Brain pericyte (primary cell): ENCODE results near the gene SUN5.

Experiments
- DNase-seq: peaks from one replicate; pipeline ENCODE4 v3.0.0-alpha.2; 2012; ENCODE audit warnings: low read depth, low spot score

Gene SUN5

DNA sequence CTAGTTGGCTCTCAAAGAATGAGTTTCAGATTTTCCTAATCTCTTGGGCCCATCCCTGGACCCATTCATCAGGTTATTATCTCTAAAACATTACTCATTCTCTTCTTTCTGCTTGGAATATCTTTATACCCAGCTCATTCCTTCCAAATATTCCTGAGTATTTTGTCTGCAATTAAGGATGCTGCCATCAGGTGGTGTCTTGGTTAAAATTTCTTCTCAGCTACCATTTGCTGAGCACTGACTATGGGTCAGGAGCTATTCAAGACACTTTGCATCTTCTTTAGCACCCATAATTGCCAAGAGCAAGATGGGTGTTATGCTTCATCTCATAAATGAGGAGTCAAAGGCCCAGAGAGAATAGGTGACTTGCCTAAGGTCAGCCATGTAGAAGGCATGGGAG, 8.4 kb downstream of the SUN5 start:
- DNase-seq = no peak

DNA sequence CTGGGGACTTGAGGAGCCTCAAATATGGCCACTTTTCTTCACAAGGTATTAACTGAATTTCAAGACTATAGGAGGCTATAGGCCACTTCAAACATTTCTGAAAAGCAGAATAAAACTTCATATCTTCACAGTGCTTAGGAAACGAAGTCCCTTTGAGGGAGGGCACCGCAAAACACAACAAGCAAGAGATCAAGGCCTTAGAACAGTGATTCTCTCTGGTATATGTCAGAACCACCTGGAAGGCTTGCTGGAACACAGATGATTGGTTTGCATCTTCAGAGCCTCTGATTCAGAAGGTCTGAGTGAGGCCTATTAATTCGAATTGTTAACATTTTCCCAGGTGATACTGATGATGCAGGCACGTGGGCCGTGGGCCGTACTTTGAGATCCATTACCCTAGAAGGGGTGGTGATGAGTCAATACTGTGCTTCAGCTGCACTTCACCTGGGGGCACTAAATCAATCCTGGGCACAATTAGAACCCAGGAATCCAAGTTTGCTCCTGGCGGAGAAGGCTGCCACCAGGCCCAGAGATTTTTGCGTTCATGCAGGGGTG, 10.7 kb downstream of the SUN5 start:
- no peak for DNase-seq

DNA sequence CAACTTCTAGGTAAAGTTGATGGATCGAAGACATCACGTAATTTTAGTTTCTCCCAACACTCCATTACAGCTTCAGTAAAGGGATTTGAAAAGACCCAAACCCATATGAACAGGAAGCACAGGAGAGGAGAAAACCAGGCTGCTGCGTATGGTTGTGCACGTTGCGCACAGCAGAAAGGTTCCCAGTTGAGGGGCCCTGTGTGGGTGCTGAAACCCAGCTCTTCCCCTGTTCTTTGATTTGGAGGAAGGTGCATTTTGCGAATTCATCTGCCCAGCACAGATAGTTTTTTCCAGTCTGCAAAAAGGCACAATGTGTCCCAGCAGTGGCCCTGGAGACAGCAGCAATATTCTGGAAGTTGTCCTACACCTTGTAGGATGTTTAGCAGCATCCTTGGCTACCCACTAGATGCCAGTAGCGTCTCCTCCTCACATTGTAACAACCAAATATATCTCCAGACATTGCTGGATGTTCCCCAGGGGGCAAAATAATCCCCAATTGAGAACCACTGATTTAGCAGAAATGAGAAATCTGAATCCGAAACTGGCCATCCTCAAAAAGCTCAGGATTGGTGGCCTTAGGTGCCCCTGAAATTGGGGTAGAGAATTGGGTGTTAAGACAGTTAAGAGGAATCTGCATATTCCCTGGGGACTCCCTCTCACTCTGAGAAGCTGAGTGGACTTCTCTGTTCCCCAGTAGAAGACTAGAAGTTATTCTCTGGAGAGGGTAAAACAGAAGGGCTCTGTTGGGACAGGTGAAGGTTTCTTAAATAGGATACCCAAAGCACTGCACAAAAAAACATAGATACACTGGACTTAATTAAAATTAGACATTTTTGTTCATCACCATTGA, 12.2 kb downstream of the SUN5 start:
- DNase-seq = no peak

DNA sequence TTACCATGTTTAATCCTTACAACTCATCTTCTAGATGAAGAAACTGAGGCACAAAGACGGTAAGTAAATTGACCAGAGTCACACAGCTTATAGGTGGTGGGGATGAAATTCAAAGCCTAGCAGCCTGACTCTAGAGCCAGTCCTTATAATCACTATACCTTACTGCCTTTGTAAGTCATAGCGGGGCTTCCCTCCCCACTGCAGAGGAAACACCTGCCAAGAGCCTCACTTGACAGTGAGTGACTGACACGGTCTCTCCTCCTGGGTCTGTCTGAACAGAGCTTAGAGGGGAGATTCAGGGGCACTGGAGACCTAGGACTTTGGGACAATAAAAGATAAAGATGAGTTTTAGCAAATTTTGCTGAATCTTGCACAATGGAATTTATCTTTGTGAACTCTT, 12.8 kb downstream of the SUN5 start:
- DNase-seq = no peak

DNA sequence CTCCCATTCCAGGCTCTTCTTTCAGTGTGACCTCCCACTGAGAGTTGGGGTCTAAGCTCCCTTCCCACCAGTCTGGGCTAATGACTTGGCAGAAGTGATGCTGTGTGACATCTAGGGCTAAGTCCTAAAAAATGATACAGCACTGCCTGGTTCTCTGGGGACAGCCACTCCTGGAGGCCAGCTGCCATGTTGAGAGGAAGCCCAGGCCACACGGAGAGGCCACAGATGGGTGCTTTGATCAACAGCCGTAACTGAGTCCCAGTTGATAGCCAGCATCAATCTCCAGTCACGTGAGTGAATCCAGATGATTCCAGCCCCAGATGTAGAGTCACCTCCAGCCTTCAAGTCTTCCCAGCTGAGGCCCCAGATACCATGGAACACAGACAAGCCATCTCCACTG, 13.8 kb downstream of the SUN5 start:
- DNase-seq = no peak

DNA sequence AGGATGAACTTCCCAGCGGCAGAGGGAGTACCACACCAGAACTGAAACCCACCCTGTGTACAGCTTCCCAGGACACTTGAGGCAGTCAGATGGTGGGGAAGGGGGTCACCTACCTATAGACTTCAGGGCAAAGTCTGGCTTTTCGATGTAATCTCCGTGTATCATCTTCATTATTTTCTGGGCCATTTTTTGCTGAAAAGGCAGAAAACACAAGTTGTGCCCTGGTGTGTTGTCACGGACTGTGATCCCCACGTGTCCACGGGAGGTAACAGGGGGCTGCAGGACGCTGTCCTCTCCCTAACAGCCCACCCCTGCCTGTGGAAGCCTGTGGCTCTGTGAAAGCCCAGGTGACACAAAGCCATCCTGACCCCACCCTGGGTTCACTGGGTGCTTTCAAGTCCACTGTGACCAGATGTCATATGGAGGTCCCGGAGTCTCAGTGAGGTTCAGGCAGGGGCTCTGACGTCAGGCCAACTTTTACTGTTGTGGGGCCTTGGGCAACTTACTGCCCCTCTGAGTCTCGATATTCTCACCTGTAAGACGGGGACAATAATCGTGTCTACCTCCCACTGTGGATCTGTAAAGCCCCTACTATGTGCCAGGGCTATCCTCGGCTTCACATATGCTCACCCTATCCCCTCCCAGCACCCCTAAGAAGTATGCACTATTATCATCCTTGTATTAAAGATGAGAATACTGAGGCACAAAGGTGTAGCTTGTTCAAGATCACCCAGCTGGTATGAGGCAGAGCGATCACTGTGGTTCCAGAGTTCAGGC, 14.5 kb downstream of the SUN5 start:
- no peak for DNase-seq

DNA sequence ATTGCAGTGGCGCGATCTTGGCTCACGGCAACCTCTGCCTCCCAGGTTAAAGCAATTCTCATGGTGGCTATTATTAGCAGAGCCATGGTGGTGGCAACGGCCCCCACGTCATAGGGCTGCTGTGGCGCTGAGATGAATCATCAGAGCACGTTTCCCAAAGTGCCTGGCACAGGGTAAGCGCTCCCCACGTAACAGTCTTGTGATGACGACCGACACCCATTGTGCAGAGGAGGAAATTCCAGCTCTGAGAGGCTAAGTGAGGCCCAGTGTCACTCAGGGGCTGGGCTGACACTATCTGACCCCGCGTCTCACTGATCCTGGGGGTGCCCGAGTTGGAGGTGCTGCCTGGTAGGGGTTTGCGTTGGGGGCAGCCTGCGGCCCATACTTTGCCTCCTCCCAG, 16.2 kb downstream of the SUN5 start:
- no peak for DNase-seq

DNA sequence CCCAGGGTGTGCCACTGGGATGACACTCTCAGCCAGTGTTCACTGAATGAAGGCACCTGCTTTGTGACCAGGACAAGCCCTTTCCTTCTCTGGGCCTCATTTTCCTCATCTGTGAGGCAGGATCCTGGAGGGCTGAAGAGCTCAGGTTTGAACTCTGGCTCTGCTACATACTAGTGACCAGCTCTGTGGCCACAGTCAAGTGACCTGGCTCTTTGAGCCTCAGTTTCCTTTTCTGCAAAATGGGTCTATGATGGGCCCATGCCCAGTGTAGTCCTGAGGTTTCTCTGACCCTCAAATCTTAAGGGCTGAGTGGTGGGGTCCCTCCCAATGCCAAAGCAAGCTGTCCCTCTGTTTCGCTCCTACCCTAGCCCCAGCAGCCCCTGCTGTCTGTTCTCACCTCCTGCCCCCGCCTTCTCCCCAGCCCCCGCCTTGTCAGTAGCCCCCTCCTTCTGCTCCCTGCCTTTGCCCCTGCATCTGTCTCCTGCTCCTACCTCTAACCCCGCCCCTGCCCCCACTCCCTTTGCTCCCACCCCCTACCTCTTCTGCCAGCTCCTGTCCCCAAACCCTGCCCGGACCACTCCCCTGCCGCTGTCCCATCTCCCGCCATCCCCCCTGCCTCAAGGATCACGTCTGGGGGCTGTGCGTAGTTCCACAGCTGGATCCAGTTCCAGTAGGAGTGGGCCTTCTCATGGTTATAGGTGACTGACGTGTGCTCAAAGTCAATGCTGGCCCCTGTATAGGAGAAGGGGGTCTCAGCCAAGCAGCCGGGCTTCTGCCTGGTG, 17.0 kb downstream of the SUN5 start:
- no peak for DNase-seq

DNA sequence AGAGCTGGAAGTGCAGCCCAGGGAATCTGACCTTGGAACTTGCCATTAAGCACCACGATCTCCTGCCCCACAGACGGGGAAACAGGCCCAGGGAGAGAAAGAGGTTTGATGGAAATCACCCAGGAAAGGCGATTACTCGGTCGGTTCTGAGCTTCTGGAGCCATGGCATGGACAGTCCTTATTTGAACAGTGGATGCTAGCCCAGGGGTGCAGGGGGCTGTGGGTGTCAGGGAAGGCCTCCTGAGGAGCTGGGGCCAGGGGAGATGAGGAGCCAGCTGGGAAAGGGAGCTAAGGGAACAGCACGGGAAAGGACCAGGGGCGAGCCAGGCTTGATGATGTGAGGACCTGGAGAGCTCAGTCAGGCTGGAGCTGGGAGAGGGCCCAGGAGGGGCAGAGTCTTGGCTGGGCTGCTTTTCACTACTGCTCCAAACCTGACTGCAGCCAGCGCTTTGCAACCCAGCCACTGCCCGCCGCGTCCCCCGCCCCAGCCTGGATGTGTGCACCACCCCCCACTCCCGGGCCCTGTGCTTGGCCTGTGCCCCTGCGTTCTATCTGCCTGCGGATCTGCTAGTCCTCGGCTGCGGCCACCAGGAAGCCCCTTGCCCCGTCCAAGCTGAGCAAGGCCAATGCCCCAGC, 17.8 kb downstream of the SUN5 start:
- DNase-seq = no peak

DNA sequence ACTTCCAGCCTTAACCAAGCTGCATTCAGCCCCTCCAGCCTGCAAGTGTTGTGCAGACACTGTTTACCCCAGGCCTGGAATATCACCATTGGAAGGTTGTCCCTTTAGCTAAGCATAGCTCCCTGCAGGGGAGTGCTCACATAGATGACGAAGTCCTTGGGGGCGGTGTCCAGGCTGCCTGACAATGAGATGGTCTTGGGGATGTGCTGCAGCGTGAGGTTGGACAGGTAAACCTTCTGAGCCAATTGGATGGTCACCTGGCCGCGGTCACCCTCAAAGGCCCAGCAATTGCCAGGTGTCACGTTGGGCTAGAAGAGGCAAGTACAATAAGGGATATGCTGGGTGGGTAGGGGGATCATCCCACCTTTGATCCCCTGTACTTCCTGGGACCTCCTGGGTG, 18.6 kb downstream of the SUN5 start:
- no peak for DNase-seq

DNA sequence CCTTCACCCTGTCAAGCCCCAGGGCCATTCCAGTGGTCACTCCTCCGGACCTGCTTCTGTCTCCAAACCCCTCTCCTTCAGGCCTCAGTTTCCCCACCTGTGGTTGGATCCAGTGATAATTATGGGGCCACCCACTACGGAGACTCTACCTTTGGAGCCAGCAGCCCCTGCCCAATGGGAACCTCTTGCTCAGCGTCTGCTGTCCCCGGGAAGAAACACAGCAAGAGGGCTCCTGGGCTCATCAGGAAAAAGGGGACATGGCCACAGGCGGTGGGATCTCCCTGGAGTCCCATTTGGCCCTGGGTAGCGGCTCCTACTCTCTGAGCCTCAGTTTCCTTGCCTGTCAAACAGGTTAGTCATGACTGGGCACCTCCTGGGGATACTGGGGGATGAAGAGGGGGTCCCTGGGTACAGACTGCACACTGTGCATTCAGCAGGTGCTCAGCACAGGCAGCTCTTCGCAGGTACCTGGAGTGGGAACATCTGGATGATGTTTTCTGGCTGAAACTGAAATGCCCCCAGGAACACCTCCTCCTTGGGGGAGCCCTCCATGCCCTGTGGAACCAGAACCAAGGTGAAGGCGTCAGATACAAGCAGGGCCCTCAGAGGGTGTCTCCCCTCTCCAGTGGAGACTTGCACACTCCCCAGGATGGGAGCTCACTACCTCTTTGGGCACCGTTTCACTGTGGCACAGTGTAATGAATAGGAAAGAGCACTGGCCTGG, 19.4 kb downstream of the SUN5 start:
- no peak for DNase-seq

DNA sequence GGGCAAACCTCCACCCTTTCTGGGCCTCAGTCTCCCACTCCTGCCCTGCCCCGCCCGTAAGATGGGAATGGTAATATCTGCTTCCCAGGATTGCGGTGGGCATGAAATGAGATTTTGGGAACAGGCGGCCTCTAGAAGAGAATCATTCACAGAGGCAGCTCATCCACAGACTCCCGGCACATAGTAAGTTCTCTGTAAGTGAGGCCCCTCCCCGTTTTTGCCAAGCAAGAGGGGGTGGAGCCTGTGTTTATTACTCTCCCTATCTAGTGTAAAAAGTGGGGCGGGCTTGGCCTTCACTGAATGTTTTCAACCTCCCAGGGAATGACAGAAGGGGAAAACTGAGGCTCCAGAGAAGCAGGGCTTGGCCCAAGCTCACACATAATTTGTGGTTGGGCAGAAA, 20.0 kb downstream of the SUN5 start:
- DNase-seq = no peak

DNA sequence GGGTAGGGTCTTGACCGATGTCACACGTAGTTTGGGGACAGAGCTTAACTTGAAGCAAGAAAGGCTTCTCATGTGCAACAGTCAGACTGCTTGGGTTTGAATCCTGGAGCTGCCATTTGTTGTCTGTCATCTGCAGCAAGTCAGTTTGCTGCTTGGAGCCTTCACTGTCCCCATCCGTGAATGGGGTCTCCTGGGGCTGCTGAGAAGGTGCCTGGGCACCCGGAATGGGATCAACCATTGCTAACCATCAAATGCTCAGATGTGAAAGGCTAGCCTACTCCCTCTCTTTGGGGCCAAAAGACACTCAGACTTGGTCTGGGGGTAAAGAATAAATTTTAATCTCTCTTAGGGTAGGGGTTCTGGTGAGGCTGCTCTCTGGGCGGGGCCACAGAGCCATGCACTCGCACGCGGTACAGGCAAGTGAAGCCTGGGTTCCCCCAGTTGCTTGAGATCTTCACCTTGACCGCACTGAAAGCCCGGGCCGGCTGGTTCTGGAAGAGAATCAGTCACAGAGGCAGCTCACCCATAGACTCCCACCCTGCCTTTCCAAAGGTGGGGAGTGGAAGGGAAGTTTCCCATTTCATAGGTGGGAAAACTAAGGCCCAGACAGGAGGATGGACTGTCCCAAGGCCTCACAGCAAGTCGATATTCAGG, 20.6 kb downstream of the SUN5 start:
- no peak for DNase-seq

DNA sequence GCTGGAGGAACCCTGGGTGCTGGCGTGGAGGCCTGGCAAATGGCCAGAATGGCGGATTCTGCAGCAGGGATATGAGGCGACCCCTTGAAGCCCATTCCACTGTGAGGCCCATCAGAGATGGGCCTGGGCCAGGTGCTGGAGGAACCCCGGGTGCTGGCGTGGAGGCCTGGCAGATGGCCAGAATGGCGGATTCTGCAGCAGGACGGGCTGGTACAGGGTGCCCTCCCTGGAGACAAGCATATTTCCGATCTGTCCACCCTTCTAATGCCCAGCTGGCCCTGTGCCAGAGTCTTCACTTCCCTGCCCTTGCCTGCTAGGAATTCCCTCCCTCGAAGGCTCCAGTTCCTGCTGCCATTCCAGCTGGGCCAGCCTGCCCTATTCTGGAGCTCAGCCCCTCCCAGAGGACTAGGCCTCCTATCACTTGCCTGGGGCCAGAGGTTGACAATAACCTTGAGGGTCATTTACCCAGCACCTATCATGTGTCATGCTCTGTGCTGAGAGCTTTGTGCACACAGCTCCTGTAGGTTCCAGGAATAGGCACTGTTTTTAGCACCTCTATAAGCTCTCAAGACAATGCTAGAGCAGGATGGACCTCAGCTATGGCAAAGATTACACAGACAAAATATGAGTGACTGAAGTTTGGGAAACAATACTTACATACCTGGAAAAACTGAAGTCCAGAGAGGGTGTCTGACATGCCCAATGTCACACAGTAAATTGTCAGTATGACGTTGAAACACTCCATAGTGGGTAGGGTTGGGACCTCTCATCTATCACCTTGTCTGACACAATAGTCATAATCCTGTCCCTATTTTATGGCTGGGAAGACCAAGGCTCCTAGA, 21.4 kb downstream of the SUN5 start:
- no peak for DNase-seq

DNA sequence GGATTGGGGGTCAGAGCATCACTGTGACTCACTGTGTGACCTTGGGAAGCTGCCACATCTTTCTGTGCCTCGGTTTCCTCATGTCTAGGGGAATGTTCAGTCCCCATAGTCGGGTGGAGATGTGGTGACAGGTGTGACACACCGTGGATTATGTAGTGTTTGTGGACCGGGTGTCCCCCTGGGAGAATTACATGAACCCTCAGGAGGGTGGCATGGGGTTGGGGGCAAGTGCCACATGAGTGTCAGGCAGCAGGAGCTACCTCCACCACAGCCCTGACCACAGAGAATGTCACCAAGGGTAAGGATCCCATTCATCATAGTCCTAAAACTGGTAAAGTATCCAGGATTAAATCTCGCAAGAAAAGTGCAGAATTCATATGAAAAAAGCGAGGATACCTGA, 23.2 kb downstream of the SUN5 start:
- DNase-seq = no peak

DNA sequence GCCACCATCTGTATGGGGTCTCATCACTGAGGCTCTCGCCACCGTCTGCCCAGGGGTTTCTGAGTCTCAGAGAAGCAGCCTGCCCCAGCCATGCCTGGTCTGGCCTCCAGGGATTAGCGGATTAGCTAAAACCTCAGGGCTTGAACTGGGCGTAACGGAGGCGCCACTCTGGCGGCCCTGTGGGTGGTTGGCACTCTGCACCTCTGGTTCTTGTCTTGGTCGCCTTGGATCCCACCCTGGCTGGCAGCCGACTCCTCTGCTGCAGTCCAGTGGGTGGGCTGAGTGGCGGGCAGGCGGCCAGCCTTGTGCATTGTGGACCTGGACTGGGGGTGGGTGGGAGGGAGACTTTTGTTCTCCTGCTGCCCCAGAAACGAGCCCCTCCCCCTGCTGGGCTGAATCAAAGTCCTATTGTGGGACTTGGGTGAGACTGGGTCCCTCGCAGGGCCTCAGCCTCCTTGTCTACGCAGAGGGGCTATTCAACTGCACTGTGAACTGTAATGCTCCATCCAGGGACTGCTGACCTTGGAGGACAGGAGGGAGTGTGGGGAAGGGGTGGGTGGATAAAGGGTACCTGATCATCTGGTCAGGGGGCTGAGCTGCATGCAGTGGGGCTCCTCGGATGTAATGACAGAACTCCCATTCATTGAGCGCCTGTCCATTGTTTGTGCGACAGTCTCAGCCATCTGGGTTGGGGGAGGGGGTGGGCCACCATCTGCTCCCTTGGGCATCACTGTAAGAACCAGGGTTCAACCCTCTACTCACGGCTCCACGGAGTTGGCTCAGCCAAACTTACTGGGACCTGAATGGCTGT, 23.9 kb downstream of the SUN5 start:
- DNase-seq = no peak

DNA sequence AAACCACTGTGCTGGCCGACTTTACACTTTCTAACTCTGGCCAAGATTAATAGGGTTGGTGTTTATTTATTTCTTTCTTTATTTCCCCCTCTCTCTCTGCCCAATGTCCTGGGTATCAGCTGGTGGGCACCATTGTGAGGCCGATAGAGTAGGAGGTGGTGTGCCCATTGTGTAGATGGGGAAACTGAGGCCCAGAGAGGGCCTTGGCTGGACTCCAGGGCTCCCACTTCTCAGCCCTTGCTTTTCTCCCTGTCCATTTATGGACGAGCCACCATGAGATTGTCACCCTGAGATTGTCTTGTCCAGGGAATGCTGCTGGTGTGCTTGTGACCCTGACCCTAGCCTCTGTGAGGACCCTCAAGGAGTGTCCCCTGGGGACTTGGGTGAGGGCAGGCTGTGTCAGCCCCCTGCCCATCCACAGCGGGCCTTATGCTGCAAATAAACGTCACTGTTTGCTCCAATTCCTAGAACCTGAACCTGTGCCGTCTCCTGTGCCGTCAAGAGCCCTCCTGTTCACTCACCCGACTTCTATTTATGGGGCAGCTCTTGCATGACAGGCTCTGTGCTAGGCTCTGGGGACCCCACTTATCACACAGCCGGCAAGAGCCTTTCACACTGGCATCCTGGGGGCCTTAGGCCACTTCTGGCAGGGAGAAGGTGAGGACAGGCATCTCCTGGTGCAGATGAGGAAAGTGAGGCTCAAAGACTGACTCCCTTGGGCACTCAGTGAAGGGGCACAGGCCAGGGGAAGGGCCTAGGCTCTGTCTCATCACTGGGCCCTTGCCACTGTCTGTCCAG, 24.8 kb downstream of the SUN5 start:
- no peak for DNase-seq

DNA sequence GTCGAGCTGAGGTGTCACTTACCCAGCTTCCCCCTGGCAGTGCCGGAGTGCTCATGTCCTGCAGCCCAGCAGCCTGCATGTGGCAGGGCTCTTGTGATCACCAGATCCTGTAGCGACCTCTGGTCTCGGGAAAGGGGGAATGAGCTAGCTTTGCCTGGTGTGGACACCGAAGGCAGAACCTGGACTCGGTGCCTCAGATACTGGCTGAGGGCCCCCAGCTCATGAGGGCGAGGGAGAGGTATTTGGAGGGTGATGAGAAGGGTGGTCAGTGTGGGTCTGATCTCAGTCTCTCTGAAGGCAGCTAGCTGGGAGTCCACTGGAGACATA, 26.3 kb downstream of the SUN5 start:
- DNase-seq = no peak
